SKM-1 (cell line): ENCODE data around the gene ZNF792.
A peak's percentile ranks its signal among the peaks of the same experiment; 100 is the strongest.
"Not testable (repeated sequence)": the region's sequence is repeated elsewhere in the genome, so short reads cannot be mapped to it uniquely, and the experiment has no call there.

Experiments used
- DNase-seq: peaks from one replicate; lab custom pipeline; 2025; ENCODE audit not compliant: unreplicated experiment; lab: John Stamatoyannopoulos, UW

Gene ZNF792

GRCh38 chr19:34972163-34972705, 8.2 kb upstream of the ZNF792 start:
- no peak for DNase-seq

GRCh38 chr19:34970185-34970780, 6.3 kb upstream of the ZNF792 start:
- DNase-seq: not testable (repeated sequence)

DNA sequence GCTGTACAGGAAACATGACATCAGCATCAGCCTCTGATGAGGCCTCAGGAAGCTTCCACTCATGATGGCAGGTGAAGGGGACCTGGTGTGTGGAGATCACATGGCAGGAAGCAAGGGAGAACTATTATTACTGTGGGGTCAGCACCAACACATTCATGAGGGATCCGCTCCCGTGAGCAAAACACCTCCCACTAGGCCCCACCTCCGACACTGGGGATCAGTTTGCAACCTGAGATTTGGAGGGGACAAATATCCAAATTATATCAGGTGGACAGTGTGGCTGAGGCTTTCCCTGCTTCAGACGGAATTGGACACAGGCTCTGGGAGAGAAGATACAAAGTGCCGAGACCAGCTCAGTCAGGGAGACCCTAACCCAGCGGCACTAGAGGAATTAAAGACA, 5.7 kb upstream of the ZNF792 start:
- no peak for DNase-seq

DNA sequence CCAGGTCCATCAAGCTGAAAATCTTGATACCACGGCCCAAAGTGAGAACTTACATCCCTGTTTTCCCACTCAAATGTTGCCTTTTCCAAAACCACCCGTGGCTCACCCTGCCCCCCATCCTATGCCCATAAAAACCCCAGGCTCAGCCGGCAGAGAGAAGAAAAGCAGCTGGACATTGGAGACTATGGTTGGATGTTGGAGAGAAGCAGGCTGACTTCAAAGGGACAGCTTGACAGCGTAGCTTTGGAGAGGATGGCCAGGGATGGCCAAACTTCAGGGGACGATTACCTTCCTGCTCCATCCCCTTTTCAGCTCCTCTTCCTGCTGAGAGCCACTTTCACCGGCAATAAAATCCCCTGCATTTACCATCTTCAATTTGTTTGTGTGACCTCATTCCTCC, 3.5 kb upstream of the ZNF792 start:
- DNase-seq: no peak

- not testable (repeated sequence) for DNase-seq
Observed at GRCh38 chr19:34965505-34965904, 1.5 kb upstream of the ZNF792 start.

DNA sequence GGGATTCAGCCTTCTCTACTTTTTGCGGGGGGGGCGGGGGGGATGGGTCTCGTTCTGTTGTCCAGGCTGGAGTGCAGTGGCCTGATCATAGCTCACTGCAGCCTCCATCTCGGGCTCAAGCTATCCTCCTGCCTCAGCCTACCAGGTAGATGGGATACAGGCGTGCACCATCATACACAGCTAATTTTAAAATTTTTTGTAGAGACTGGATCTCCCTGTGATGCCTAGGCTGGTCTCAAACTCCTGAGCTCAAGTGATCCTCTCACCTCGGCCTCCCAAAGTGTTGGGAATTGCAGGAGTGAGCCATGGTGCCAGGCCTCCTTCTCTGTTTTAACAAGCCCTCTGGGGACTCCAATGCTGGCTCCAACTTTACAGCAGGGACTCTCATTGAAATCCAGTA, 569 bp upstream of the ZNF792 start:
- no peak for DNase-seq

DNA sequence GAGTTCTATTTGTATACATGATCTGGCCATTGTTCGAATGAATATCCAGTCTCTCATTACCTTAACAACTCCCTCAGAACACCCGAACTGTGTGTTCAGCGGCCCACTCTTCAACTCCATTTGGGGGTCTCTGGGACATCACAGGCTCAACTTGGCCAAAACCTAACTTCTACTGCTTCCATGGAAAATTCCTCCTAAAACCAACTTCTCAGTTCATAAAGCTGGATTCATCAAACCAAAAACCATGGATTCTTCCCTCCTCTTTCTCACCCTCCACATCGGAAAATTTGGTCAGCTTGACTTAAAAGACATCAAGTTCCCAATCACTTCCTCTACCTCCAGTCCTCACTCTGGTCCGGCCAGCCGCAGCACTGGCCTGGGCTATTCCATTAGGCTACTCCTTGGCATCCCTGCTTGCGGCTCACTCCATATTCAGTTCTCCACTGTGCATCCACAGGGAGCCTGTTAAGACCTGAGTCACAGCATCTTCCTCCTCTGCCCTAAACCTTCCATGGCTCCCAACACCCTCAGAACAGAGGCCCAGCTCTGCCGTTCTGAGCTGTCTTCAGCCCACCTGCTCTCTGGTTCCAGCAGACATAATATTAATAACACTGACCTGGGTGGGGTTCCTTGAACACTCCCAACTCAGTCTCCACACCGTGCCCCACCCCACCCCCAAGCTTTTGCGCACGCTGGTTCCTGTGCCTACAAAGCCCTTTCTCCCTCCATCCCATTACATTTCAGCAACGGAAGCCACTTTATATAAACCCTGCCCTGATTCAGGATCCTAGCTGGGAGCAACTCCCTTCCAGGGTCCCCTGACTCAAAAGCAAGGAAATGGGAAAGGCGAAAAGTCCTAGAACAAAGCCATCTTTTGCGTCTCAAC, 1.1 kb downstream of the ZNF792 start:
- no peak for DNase-seq

GRCh38 chr19:34961775-34962686, 2.0 kb downstream of the ZNF792 start:
- DNase-seq: no peak

DNA sequence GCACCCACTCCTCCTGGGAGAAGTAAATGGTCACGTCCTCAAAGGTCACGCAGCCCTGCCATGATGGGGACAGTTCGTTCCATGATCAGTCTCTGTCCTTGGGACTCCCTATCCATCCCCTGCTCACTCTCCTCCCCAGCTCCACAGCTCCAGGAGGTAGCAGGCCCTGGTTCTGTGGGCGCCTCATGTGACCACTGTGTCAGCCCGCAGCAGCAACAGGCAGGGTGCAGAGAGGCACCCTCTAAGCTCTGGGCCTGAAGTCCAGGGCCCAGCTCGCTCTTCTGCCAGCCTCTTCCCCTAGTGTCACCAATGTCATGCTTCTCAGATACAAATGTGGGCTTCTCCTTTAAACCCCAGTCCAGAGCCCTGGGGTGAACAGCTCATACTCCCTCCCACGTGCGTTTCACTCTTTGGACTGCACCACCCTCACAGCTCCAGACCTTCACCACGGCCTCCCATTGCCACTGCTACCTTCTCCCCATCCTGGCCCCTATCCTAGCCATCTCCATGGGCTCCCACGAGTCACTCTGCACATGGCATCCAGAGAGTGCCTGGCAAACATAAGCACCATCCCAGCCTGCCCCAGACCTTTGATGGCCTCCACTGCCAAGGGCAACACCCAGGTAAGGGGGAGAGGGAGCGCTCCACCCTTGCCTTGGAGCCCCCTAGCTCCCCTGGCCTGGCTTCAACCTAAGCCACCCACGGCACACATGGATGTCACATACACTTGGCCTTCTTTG, 2.9 kb downstream of the ZNF792 start:
- no peak for DNase-seq

DNA sequence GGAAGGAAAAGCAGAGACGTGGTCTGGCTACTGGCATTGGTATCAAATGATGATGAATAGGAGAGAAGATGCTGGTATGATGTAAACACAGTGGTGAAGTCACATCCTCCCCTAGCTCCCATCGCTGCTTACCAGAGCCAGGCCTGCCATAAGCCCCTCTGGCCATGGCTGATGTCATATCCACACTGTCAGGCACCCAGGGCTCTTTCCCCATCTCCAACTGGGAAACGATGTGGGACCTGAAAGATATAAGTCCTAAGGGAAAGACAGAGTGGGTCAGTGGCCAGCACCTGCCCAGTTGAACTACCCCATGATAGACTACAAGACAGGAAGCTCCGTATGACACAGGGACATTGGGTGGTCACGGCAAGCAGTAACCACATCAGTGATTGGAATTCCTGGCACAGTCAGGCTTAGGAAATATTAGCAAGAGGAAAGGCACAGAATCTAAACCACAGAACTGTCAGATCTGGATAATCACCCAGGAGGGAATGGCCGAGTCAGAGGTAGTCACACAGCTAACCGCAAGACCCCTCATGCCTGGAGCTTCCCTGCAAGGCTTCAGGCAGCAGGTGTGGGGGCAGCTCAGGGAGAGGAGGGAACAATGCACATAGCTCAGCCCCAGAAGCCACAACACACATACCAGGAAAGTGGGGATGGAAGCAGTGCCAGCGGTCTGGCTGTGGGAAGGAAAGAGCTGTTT, 3.8 kb downstream of the ZNF792 start:
- DNase-seq: no peak

- DNase-seq: no peak
Observed at GRCh38 chr19:34959021-34959420, 5.0 kb downstream of the ZNF792 start.

- no peak for DNase-seq
Observed at GRCh38 chr19:34957830-34958751, 5.9 kb downstream of the ZNF792 start.

DNA sequence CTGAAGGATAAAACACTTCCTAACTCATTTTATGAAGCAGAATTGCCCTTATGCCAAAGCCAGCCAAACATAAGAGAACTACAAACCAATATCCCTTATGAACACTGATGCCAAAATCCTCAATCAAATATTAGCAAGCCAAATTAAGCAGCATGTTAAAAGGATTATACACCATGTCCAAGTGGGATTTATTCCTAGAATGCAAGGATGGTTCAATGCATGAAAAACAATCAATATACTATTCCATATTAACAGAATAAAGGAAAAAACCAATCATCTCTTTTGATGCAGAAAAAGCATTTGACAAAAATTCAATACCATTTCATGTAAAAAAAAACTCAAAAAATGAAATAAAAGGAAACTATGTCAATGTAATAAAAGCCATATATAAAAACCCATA, 10.9 kb downstream of the ZNF792 start:
- no peak for DNase-seq

DNA sequence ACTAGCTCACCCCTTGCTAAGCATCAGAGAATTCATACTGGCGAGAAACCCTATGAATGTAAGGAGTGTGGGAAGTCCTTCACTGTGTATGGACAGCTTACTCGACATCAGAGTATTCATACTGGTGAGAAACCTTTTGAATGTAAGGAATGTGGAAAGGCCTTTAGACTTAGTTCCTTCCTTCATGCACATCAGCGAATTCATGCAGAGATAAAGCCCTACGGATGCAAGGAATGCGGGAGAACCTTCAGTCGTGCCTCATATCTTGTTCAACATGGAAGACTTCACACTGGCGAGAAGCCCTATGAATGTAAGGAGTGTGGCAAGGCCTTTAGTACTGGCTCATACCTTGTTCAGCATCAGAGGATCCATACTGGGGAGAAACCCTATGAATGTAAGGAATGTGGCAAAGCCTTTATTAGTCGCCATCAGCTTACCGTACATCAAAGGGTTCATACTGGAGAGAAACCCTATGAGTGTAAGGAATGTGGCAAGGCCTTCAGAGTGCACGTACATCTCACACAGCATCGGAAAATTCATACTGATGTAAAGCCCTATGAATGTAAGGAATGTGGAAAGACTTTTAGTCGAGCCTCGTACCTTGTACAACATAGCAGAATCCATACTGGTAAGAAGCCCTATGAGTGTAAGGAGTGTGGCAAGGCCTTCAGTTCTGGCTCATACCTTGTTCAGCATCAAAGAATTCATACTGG, 20.0 kb downstream of the ZNF792 start:
- no peak for DNase-seq

DNA sequence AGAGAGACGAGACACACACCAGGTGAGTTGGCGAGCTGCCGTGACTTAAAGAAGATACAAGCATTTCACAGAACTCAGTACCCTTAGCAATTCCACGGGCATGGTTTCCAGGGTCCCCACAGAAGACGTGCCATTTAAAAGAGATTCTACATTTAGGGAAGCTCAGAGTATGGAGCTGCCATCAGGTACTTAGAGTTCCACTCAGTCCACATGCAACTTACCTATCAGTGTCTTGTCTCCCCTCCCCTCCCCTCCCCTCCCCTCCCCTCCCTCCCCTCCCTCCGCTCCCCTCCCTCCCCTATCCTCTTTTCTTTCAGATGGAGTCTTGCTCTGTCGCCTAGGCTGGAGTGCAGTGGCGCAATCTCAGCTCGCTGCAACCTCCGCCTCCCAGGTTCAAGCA, 25.1 kb downstream of the ZNF792 start:
- no peak for DNase-seq

DNA sequence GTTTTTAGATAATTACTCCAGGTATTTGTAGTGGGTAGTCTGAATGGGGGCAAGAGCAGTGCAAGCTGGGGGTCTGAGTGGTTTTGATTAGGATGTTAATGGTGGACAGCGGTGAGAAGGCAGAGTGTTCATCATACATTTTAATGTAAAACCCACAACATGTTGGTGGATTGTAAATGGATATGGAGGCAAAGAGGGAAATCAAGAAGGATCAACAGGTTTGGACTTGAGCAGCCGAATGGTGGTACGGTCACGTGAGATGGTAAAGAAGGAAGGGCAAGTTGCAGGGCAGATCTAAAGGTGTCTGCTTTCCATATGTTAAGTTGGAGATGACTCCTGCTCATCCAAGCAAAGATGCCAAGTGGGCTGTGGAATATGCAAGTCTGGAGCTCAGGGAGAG, 27.8 kb downstream of the ZNF792 start:
- DNase-seq: no peak

DNA sequence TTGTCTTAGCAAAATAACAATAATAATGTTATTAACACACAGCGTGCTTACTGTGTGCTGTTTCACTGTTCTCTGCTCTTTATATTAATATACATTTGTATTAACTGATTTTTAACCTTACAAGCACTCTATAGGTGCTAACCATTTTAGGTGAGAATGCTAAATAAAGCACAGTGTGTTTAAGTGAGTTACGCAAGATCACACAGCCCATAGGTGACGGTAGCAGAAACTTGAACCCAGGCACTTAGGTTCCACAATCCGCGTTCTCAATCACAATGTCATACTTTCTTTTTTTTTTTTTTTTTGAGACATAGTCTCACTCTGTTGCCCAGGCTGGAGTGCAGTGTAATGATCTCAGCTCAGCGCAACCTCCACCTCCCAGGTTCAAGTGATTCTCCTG, 31.5 kb downstream of the ZNF792 start:
- no peak for DNase-seq

GRCh38 chr19:34926685-34927375, 37.2 kb downstream of the ZNF792 start, which contains the start of gene ZNF30:
TSS of gene ZNF30 (plus strand) at chr19:34926903. CDS start at chr19:34929948, 3,045 bp downstream.
- peak; percentile 52 for DNase-seq
